Measurements from ENCODE around the gene ODF2. TPM values are rescaled to one million over a fixed set of nuclear protein-coding genes. Genes with fewer than 3 reads are reported as not detected.

The ODF2 gene
- total RNA-seq, 2 donors from 2014 or later = 27.0 to 65.8 TPM

DNA sequence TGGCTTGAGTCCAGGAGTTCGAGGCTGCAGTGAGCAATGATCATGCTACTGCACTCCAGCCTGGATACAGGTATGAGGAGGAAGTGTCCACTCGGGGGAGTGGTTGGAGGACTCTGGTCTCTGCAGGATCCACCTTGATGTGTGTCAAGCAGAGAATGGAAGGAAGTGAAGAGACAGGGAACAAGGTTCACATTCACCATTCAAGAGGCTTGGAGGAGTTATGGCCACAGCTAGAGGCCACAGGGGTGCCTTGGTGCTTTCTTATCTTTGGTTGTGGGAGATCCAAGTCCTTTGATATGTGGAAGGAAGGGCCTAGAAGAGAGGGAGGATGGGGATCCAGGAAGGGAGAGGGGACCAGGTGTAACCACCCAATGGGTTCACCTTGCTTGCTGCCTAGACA, 40.5 kb upstream of the ODF2 start:
- H3K27ac ChIP-seq = no peak overlapping the region
- no peak for TF ChIP-seq POLR2A (IDR thresholded peaks at IDR 0.05)
- TF ChIP-seq, protein P1, sequence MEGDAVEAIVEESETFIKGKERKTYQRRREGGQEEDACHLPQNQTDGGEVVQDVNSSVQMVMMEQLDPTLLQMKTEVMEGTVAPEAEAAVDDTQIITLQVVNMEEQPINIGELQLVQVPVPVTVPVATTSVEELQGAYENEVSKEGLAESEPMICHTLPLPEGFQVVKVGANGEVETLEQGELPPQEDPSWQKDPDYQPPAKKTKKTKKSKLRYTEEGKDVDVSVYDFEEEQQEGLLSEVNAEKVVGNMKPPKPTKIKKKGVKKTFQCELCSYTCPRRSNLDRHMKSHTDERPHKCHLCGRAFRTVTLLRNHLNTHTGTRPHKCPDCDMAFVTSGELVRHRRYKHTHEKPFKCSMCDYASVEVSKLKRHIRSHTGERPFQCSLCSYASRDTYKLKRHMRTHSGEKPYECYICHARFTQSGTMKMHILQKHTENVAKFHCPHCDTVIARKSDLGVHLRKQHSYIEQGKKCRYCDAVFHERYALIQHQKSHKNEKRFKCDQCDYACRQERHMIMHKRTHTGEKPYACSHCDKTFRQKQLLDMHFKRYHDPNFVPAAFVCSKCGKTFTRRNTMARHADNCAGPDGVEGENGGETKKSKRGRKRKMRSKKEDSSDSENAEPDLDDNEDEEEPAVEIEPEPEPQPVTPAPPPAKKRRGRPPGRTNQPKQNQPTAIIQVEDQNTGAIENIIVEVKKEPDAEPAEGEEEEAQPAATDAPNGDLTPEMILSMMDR (IDR thresholded peaks at IDR 0.05) = no peak
- no peak for TF ChIP-seq POLR2AphosphoS5 (IDR thresholded peaks at IDR 0.05)
- H3K9me3 ChIP-seq = no peaks in the 10 kb centered on the region
- H3K36me3 ChIP-seq = no peaks in the 10 kb centered on the region
- WGBS = 96% methylated on average over 2 of the region's 2 CpGs
- H3K4me1 ChIP-seq (replicated peaks) = no peaks in the 10 kb centered on the region
- H3K4me3 ChIP-seq = no peak overlapping the region
- no peak for DNase-seq (ENCODE audit: low spot score)
- H3K27me3 ChIP-seq (replicated peaks; ENCODE audit: insufficient read depth) = no peaks in the 10 kb centered on the region
- intact Hi-C loops (cut with DNase I) = no loop called here

DNA sequence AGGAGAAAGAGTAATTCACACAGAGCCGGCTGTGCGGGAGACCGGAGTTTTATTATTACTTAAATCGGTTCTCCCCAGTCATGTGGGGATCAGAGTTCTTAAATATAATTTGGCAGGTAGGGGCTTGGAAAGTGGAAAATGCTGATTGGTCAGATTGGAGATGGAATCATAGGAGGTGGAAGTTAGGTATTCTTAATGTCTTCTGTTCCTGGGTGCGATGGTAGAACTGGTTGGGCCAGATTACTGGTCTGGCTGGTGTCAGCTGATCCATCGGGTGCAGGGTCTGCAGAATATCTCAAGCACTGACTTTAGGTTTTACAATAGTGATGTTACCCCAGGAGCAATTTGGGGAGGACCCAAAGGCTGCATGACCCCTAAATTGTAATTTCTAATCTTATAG, 39.8 kb upstream of the ODF2 start:
- TF ChIP-seq POLR2A (IDR thresholded peaks at IDR 0.05) = no peak
- TF ChIP-seq POLR2AphosphoS5 (IDR thresholded peaks at IDR 0.05) = peak; percentile 39
- WGBS = 38% methylated on average over 6 of the region's 6 CpGs
- Histone ChIP-seq H3K4me3 (no peak overlapping the region), H3K4me1 (replicated peaks) (no peaks in the 10 kb centered on the region), H3K27ac (no peak overlapping the region), H3K36me3 (no peaks in the 10 kb centered on the region), H3K9me3 (no peaks in the 10 kb centered on the region), H3K27me3 (replicated peaks; ENCODE audit: insufficient read depth) (no peaks in the 10 kb centered on the region)
- DNase-seq (ENCODE audit: low spot score) = peak; percentile 59
- intact Hi-C loops (cut with DNase I) = no loop called here

DNA sequence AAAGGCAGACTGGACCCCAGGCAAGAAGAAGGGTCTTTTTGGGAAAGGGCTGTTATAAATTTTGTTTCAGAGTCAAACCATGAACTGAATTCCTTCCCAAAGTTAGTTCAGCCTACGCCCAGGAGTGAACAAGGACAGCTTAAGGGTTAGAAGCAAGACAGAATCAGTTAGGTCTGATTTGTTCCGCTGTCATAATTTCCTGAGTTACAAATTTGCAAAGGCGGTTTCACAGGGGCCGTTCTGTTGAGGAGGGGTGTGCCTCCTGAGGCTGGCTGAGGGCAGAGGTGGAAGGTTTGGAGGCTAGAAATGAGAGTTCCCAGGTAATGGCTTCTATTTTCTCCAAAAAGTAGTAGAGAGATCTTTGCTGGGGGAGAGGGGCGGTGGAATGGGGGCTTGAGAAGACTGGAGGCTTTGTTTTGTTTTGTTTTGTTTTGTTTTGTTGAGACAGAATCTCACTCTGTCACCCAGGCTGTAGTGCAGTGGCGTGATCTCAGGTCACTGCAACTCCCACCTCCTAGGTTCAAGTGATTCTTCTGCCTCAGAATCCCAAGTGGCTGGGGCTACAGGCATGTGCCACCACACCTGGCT, 39.3 kb upstream of the ODF2 start:
- Histone ChIP-seq H3K36me3 (no peaks in the 10 kb centered on the region), H3K9me3 (no peaks in the 10 kb centered on the region), H3K27me3 (replicated peaks; ENCODE audit: insufficient read depth) (no peaks in the 10 kb centered on the region), H3K4me1 (replicated peaks) (no peaks in the 10 kb centered on the region), H3K4me3 (no peak overlapping the region), H3K27ac (no peak overlapping the region)
- whole genome bisulfite sequencing = 61% methylated on average over 6 of the region's 6 CpGs
- TF ChIP-seq POLR2A (IDR thresholded peaks at IDR 0.05) (no peak), POLR2AphosphoS5 (IDR thresholded peaks at IDR 0.05) (no peak)
- TF ChIP-seq, protein P1 (IDR thresholded peaks at IDR 0.05) = no peak
- intact Hi-C loops (cut with DNase I) = no loop called here
- DNase-seq (ENCODE audit: low spot score) = no peak

DNA sequence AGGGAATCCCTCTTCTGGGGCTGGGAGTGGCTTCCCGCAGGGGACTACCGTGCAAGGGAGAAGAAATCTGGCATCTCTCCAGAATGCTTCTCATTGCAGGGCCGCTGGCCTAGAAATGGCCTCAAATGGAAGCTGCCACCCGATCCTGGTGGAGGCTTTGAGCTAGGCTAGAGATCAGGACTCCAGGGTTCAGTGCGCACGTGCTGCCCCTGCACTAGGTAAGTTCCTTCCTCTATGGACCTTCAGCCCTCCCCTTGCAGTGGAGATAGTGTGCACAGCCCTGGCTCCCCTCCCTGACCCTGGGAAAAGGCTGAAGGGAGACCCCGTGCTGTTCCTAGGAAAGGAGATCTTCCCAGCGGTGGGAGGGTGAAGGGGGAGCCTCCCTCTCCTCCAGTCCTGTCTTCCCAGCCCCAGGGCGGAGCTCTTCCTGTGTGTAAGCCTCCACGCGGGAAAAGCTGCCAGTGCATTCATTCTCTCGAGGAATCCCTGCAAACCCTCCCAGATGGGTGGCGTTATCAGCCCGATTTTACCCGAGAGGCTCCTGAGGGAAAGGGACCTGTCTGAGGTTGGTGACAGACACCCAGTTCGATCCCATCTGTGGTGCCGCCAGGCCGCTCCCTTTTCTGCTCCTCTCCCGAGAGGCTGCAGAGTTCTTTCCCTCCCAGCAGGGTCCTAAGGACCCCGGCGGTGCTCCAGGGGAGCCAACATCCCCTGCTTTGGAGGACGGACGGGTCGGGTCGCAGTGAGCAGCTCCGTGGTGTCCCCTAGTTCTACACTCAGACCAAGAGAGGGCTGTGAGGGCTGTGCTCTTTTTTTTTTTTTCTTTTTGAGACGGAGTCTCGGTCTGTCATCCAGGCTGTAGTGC, 36.5 kb upstream of the ODF2 start:
- H3K4me3 ChIP-seq = peak overlapping the region; percentile 88 to 91
- no peak for DNase-seq (ENCODE audit: low spot score)
- TF ChIP-seq POLR2AphosphoS5 (IDR thresholded peaks at IDR 0.05) (no peak), POLR2A (IDR thresholded peaks at IDR 0.05) (no peak)
- TF ChIP-seq, protein P1 (IDR thresholded peaks at IDR 0.05) = no peak
- intact Hi-C loops (cut with DNase I) = no loop called here
- no peaks in the 10 kb centered on the region for H3K9me3 ChIP-seq
- WGBS = 14% methylated on average over 28 of the region's 28 CpGs
- H3K27me3 ChIP-seq (replicated peaks; ENCODE audit: insufficient read depth) = no peaks in the 10 kb centered on the region
- no peaks in the 10 kb centered on the region for H3K4me1 ChIP-seq (replicated peaks)
- H3K27ac ChIP-seq = no peak overlapping the region
- H3K36me3 ChIP-seq = no peaks in the 10 kb centered on the region

DNA sequence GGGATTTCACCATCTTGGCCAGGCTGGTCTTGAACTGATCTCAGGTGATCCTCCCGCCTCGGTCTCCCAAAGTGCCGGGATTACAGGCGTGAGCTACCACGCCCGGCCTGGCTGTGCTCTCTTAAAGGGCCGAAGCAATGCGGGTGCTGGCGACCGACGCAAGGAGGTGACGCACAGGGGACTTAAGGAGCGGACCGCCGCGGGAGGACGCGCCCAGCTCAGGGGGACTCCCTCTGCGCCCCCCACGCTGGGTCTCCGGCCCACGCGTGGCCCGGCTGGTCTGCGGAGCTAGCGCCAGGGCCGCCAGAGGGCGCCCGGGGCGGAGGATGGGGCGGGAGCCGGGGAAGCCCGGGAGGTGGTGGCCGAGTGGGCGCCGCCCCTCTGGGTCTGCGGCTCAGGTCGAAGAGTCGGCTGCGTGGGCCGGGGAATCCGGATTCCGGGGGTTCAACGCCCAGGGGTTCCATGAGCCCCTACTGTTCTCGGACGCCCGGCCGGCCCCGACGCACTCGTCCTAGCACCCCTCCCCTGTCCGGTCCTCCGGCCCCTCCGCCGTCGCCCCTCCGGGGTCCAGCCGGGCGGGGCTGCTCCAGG, 35.7 kb upstream of the ODF2 start:
- Histone ChIP-seq H3K4me3 (peak overlapping the region; percentile 88 to 91), H3K36me3 (no peaks in the 10 kb centered on the region), H3K27ac (peak overlapping the region; percentile 78 to 84), H3K4me1 (replicated peaks) (no peaks in the 10 kb centered on the region), H3K27me3 (replicated peaks; ENCODE audit: insufficient read depth) (no peaks in the 10 kb centered on the region), H3K9me3 (no peaks in the 10 kb centered on the region)
- TF ChIP-seq, protein P1 (IDR thresholded peaks at IDR 0.05) = peak; percentile 58 to 79 (median 68)
- TF ChIP-seq POLR2A (IDR thresholded peaks at IDR 0.05) = no peak
- TF ChIP-seq POLR2AphosphoS5 (IDR thresholded peaks at IDR 0.05) = peak; percentile 36
- under 1% methylated on average over 29 of the region's 59 CpGs for WGBS
- intact Hi-C loops (cut with DNase I) = no loop called here
- DNase-seq (ENCODE audit: low spot score) = peak; percentile 58
